GM20000 (cell line): ENCODE data around the gene OR10H1.
"Not testable (repeated sequence)": the region's sequence is repeated elsewhere in the genome, so short reads cannot be mapped to it uniquely, and the experiment has no call there.

ENCODE experiments used
- DNase-seq: peaks from one replicate; pipeline ENCODE4 v3.0.0; 2012; ENCODE audit warnings: low spot score
- TF ChIP-seq, protein P1 (sequence below): IDR thresholded peaks from 2 replicates; pipeline ENCODE4 v1.5.1; 2012; ENCODE audit warnings: mild to moderate bottlenecking, control low read depth; ENCODE audit errors: extremely low read depth, missing control alignments

Gene OR10H1

GRCh38 chr19:15788594-15789270 is 26.7 kb downstream of the OR10H1 start:
- TF ChIP-seq, protein P1, sequence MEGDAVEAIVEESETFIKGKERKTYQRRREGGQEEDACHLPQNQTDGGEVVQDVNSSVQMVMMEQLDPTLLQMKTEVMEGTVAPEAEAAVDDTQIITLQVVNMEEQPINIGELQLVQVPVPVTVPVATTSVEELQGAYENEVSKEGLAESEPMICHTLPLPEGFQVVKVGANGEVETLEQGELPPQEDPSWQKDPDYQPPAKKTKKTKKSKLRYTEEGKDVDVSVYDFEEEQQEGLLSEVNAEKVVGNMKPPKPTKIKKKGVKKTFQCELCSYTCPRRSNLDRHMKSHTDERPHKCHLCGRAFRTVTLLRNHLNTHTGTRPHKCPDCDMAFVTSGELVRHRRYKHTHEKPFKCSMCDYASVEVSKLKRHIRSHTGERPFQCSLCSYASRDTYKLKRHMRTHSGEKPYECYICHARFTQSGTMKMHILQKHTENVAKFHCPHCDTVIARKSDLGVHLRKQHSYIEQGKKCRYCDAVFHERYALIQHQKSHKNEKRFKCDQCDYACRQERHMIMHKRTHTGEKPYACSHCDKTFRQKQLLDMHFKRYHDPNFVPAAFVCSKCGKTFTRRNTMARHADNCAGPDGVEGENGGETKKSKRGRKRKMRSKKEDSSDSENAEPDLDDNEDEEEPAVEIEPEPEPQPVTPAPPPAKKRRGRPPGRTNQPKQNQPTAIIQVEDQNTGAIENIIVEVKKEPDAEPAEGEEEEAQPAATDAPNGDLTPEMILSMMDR = no peak
- no peak for DNase-seq

DNA sequence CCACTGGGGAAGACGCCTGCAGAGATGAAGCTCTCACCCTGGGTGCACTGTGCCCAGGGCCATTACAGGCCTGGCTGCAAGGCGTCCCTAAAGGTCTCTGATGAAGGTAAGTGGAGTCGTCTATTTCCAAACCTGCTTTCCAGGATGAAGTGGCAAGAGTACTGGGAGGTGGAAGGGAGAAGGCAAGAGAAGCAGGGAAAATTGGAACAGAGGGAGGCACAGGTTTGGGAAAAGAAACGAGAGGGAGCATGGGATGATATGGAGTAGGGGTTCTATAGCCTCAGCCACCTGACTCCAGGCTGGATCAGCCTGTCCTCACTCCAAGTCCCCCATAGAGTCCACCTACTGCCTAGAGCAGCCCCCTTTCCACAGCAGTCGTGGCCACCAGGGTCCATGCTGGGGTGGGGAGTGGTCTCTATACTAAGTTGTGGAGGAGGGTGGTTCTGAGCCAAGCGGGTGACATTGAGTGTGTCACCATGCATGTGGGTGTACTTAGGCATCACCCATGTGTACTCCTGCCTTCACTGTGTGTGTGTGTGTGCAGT is 27.8 kb downstream of the OR10H1 start, which contains the start of gene OR10H5:
Gene OR10H5 (plus strand): TSS at position 51 of the 545 bp plus-strand sequence. CDS start 6,388 bp downstream, outside the sequence.
- no peak for DNase-seq
- TF ChIP-seq, protein P1 = no peak

GRCh38 chr19:15782896-15783295 is 32.6 kb downstream of the OR10H1 start:
- DNase-seq = not testable (repeated sequence)

- TF ChIP-seq, protein P1 = no peak
- no peak for DNase-seq
Measured at GRCh38 chr19:15782211-15782610, 33.3 kb downstream of the OR10H1 start.

- TF ChIP-seq, protein P1 = no peak
- DNase-seq = no peak
Measured at GRCh38 chr19:15781661-15782060, 33.8 kb downstream of the OR10H1 start.

GRCh38 chr19:15780610-15781418 is 34.6 kb downstream of the OR10H1 start:
- DNase-seq = no peak

GRCh38 chr19:15779756-15780476 is 35.5 kb downstream of the OR10H1 start:
- no peak for DNase-seq
- TF ChIP-seq, protein P1 = no peak

More at GRCh38 chr19:15780610-15781418, 34.6 kb downstream of the OR10H1 start:
- TF ChIP-seq, protein P1 = no peak
